HT1080 (cell line): ENCODE measurements around the gene SLC43A3. TPM values are rescaled to one million over a fixed set of nuclear protein-coding genes. Genes with fewer than 3 reads are reported as not detected.

ENCODE experiments used
- DNase-seq: peaks from one replicate; pipeline ENCODE4 v3.0.0-alpha.2; 2015; ENCODE audit warnings: low read depth
- polyA plus RNA-seq, 2 experiments: library from polyadenylated mRNA; depleted of rRNA; stranded (reverse); fragments of >200 nt; gene quantifications; 2 replicates each; pipeline ENCODE4 v1.2.3, GENCODE V29; 2015
- total RNA-seq: library from RNA; depleted of rRNA; stranded (reverse); fragments of >200 nt; shearing (Covaris generic); gene quantifications from 2 replicates; pipeline ENCODE4 v1.2.3, GENCODE V29; 2014; rRNA removed

SLC43A3 gene
- total RNA-seq, result 81.0 and 87.2 TPM in 2 replicates
- polyA plus RNA-seq (2015; cell fraction: cytosol; rRNA removed), result 39.4 and 58.6 TPM in 2 replicates
- 80.0 and 114 TPM in 2 replicates for polyA plus RNA-seq (2015; cell fraction: nucleus; rRNA removed)

- DNase-seq, result peak; percentile 79
Measured at GRCh38 chr11:57426929-57427726, at the start of gene SLC43A3. Gene SLC43A3 (minus strand): TSS chr11:57427121. CDS start chr11:57426172, 949 bp downstream.

- DNase-seq, result no peak
Measured at GRCh38 chr11:57476047-57476756, 49.3 kb upstream of the SLC43A3 start.

GRCh38 chr11:57475671-57476046 is 48.7 kb upstream of the SLC43A3 start:
- DNase-seq, result no peak

- peak; percentile 21 for DNase-seq
Measured at GRCh38 chr11:57475191-57475590, 48.3 kb upstream of the SLC43A3 start.

GRCh38 chr11:57474803-57475115 is 47.8 kb upstream of the SLC43A3 start:
- DNase-seq, result no peak

- DNase-seq, result no peak
Measured at GRCh38 chr11:57474017-57474802, 47.3 kb upstream of the SLC43A3 start.

- no peak for DNase-seq
Measured at GRCh38 chr11:57473285-57473841, 46.4 kb upstream of the SLC43A3 start.

- no peak for DNase-seq
Measured at GRCh38 chr11:57471496-57471895, 44.6 kb upstream of the SLC43A3 start.

- DNase-seq, result no peak
Measured at GRCh38 chr11:57469268-57469667, 42.3 kb upstream of the SLC43A3 start.

GRCh38 chr11:57468276-57468675 is 41.4 kb upstream of the SLC43A3 start:
- no peak for DNase-seq

GRCh38 chr11:57467508-57468157 is 40.7 kb upstream of the SLC43A3 start:
- DNase-seq, result no peak

- DNase-seq, result no peak
Measured at GRCh38 chr11:57466680-57467079, 39.8 kb upstream of the SLC43A3 start.

GRCh38 chr11:57464539-57465181 is 37.7 kb upstream of the SLC43A3 start:
- DNase-seq, result no peak

GRCh38 chr11:57463671-57464538 is 37.0 kb upstream of the SLC43A3 start:
- no peak for DNase-seq

GRCh38 chr11:57462597-57462996 is 35.7 kb upstream of the SLC43A3 start:
- no peak for DNase-seq

- DNase-seq, result no peak
Measured at GRCh38 chr11:57461841-57462489, 35.0 kb upstream of the SLC43A3 start.

- no peak for DNase-seq
Measured at GRCh38 chr11:57460758-57461749, 34.1 kb upstream of the SLC43A3 start.
